HG02642 (cell line): Measurements from ENCODE around the gene TMEM33.
"Not testable (repeated sequence)": the region's sequence is repeated elsewhere in the genome, so short reads cannot be mapped to it uniquely, and the experiment has no call there.

ENCODE experiments used
- ATAC-seq: cut with Tn5 transposase; IDR thresholded peaks from one replicate; pipeline ENCODE4 v1.9.1; 2021; ENCODE audit warnings: mild to moderate bottlenecking; ENCODE audit not compliant: unreplicated experiment, poor library complexity

TMEM33 gene

DNA sequence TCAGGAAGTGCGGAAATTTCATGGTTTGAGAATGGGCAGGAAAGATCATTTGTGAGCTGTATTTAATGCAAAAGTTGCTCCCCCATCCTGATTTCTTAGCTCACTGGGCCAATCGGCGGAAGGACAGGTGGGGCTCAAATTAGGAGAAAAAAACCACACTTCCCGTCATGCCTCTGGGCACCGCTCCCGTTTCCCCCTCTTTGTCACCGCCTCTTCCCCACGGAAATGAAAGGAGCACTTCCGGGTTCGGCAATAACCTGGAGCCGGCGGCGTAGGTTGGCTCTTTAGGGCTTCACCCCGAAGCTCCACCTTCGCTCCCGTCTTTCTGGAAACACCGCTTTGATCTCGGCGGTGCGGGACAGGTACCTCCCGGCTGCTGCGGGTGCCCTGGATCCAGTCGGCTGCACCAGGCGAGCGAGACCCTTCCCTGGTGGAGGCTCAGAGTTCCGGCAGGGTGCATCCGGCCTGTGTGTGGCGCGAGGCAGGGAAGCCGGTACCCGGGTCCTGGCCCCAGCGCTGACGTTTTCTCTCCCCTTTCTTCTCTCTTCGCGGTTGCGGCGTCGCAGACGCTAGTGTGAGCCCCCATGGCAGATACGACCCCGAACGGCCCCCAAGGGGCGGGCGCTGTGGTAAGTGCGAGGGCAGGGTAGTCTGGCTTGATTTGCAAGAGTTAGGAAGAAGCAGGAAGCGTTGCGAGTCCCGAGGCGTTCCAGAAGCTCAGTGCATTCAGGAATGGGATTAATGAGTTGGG lies at the start of gene TMEM33:
TSS of gene TMEM33 (plus strand) at position 529 of the 751 bp plus-strand sequence. CDS start at position 585, 56 bp downstream.
- ATAC-seq: peak; percentile 94

GRCh38 chr4:41885456-41885855 lies 49.8 kb upstream of the TMEM33 start:
- ATAC-seq: no peak

- no peak for ATAC-seq
These were observed 48.0 kb upstream of the TMEM33 start for GRCh38 chr4:41887277-41887676.

- no peak for ATAC-seq
These were observed 47.2 kb upstream of the TMEM33 start for GRCh38 chr4:41887821-41888686.

DNA sequence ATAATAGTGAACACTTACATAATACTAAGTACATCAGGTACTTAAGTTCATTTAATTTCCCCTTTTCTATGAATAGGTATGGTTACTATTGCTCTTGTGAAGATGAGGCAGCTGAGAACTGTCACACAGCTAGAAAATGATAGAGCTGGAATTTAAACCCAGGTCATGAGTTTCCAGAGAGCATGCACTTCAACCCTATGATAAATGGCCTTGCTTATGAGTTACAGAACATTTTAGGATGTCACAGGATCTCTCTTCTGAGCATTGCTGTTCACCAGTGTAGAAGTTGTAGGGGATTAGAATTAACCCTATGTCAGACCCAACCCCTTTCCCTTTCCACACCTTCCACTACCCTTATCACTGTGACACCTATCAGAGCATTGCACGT lies 46.5 kb upstream of the TMEM33 start:
- ATAC-seq: no peak

GRCh38 chr4:41889317-41889716 lies 45.9 kb upstream of the TMEM33 start:
- no peak for ATAC-seq

GRCh38 chr4:41890085-41890484 lies 45.1 kb upstream of the TMEM33 start:
- ATAC-seq: no peak

DNA sequence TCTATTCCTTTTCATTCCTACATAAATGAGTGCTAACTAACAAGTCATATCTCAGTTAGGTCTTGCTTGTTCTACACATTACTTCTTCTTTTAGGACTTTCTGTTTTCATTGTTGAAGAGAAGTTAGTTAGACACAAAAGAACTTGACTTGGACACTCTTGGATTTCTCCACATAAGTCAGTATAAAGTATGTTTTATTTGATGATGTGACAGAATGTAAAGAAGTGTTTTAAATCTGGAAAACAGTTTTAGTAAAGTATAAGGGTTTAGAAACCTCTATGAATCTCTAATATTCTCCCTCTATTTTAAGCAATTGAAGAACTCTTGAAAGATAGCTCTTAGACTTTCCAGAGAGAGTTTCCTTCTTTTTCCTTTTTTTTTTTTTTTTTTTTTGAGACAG lies 38.6 kb upstream of the TMEM33 start:
- ATAC-seq: no peak

GRCh38 chr4:41897698-41898097 lies 37.5 kb upstream of the TMEM33 start:
- no peak for ATAC-seq

DNA sequence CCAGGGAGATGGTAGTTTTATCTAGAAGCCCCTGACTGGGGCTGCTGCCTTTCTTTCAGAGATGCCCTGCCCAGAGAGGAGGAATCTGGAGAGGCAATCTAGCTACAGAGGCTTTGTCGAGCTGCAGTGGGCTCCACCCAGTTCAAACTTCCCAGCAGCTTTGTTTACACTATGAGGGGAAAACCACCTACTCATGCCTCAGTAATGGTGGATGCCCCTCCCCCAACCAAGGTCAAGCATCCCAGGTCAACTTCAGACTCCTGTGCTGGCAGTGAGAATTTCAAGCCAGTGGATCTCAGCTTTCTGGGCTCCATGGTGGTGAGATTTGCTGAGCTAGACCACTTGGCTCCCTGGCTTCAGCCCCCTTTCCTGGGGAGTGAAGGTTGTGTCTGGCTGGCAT lies 26.1 kb upstream of the TMEM33 start:
- not testable (repeated sequence) for ATAC-seq

GRCh38 chr4:41912546-41912945 lies 22.7 kb upstream of the TMEM33 start:
- ATAC-seq: no peak

GRCh38 chr4:41913509-41913908 lies 21.7 kb upstream of the TMEM33 start:
- no peak for ATAC-seq

- ATAC-seq: no peak
These were observed 17.0 kb upstream of the TMEM33 start for GRCh38 chr4:41918278-41918677.

DNA sequence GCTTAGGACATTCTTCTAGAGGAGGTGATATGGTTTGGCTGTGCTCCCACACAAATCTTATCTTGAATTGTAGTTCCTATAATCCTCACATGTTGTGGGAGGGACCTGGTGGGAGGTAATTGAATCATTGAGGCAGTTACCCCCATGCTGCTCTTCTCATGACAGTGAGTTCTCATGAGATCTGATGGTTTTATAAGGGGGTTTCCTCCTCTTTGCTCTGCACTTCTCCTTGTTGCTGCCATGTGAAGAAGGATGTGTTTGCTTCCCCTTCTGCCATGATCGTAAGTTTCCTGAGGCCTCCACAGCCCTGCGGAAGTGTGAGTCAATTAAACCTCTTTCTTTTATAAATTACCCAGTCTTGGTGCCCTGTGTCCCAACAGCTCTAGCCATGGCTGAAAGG lies 14.8 kb upstream of the TMEM33 start:
- not testable (repeated sequence) for ATAC-seq

DNA sequence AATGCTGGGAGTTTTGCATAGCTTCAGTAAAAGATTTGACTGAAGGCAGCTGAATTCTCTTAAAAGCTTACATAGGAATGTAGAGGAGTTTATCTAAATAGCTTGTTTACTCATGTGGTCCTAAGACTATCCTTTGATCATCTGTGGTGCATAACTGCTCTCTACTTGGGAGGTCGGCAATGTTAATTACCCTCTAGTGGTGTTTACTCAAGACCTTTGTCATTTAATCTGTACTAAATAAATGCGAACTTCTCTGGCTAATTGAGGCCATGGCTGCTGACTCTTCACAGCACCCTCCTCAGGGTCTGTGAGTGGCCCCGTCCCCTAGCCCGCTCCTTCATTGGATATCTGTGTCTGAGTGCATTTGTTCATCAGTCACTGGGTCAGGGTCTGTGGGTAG lies 13.8 kb upstream of the TMEM33 start:
- no peak for ATAC-seq

GRCh38 chr4:41927796-41928499 lies 7.3 kb upstream of the TMEM33 start:
- no peak for ATAC-seq

DNA sequence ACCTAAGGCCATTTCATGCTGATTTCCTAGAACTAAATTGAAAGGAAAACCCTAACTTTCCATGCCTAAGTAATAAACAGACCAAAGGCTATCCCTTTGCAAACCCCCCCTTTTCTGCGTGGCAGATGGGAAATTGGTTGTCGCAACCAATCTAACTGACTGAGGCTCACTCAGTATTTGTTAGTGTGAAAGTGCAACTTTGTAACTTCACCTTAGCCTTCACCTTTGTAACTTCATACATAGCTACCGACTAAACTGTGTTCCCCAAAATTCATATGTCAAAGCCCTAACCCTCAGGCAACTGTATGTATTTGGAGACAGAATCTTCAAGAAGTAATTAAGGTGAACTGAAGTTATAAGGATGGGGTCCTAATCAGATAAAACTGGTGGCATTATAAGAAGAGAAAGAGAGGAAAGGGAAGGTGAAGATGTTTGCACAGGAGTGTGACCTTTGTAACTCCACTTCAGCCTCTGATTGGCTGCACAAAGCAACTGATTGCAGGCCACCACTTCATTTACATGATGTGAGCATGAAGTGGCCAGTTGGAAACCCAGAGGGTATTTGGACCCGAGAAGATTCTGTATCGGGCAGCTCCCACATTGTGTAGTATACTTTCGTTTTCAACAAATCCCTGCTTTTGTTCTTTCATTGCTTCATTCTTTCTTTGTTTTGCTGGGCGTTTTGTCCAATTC lies 4.9 kb upstream of the TMEM33 start:
- no peak for ATAC-seq

- ATAC-seq: no peak
These were observed 2.2 kb upstream of the TMEM33 start for GRCh38 chr4:41932988-41933387.

DNA sequence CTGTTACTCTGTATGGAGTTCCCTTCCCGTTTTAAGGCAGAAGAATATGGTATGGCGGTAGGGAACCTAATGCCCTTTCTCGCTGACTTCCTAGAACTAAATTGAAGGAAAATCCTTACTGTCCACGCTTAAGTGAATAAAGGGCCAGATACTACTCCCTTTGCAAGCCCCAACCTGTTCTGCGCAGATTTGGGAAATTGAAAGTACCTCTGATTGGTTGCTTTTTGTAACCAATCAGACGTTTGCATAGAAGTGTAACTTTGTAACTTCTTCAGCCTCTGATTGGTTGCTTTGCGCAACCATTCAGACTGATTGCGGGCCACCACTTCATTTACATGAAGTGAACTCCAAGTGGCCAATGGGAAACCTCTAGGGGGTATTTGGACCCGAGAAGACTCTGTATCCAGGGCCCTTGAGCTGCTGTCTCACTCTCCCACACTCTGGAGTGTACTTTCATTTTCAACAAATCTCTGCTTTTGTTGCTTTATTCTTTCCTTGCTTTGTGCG lies 1.2 kb upstream of the TMEM33 start:
- no peak for ATAC-seq

DNA sequence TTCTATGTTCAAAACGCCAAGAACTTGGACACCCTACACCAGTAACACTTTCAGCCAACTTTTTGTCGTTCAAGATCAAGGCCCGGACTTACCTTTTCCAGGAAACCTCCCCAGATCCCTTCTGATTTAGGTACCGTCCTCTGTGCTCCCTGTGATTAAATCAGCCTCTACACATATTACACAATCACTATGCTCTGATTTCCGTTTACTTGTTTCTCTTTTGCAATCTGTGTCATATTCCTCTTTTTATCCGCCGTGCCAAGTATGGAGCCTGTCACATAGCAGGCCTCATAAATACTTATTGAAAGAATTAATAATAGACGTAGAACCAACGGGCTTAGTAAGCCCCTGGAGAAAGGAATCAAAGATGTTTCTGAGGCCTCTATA lies 722 bp upstream of the TMEM33 start:
- no peak for ATAC-seq
